K562 (cell line): ENCODE data around the gene METTL8. TPM values are rescaled to one million over a fixed set of nuclear protein-coding genes. Genes with fewer than 3 reads are reported as not detected.

Source experiments
- AFF1 ChIP-seq, 2 experiments: fragments of 450-650 bp; IDR thresholded peaks; 2 replicates each; pipeline ENCODE4 v1.6.1; 2018; ENCODE audit warnings: mild to moderate bottlenecking in 2 of 2, low read depth in 1 of 2; ENCODE audit not compliant: partially characterized antibody in 2 of 2
- ATF6 ChIP-seq: sonication (generic); formaldehyde crosslinking; IDR thresholded peaks from 2 replicates; pipeline ENCODE4 v1.4.0; 2020; ENCODE audit warnings: mild to moderate bottlenecking, missing genetic modification reagents
- CCAR2 ChIP-seq: fragments of 200-400 bp; formaldehyde crosslinking; IDR thresholded peaks from 2 replicates; pipeline ENCODE4 v1.6.1; 2017; ENCODE audit warnings: mild to moderate bottlenecking, low read depth, low read length
- CHD2 ChIP-seq: IDR thresholded peaks from 2 replicates; pipeline ENCODE4 v1.6.1; 2011; ENCODE audit warnings: low read depth, low read length
- CREBBP ChIP-seq: IDR thresholded peaks from one replicate; pipeline ENCODE4 v1.6.1; 2012; ENCODE audit warnings: low read depth, mild to moderate bottlenecking, control low read depth, inconsistent platforms, low read length
- HMG20A ChIP-seq: fragments of 450-650 bp; formaldehyde crosslinking; conservative IDR thresholded peaks from 2 replicates; pipeline ENCODE4 v1.4.0; 2020; ENCODE audit warnings: mild to moderate bottlenecking, mixed read lengths
- NFE2 ChIP-seq: IDR thresholded peaks from 2 replicates; pipeline ENCODE4 v1.6.1; 2014; ENCODE audit warnings: antibody characterized with exemption, low read depth
- NFIX ChIP-seq: fragments of 250-450 bp; sonication (Bioruptor Pico); IDR thresholded peaks from 2 replicates; pipeline ENCODE4 v1.4.0; 2020; ENCODE audit warnings: low read depth, mild to moderate bottlenecking, moderate library complexity
- NR3C1 ChIP-seq: sonication (generic); formaldehyde crosslinking; IDR thresholded peaks from 2 replicates; pipeline ENCODE4 v1.8.1; 2022; ENCODE audit warnings: missing genetic modification reagents
- POLR2G ChIP-seq: fragments of 200-400 bp; formaldehyde crosslinking; IDR thresholded peaks from 2 replicates; pipeline ENCODE4 v1.6.1; 2017; ENCODE audit warnings: low read depth, mild to moderate bottlenecking, antibody characterized with exemption, low read length, moderate library complexity
- SAFB ChIP-seq: fragments of 200-400 bp; formaldehyde crosslinking; IDR thresholded peaks from 2 replicates; pipeline ENCODE4 v1.6.1; 2017; ENCODE audit warnings: low read depth, low read length, borderline replicate concordance
- SMAD4 ChIP-seq: fragments of 250-450 bp; sonication (Bioruptor Pico); conservative IDR thresholded peaks from 2 replicates; pipeline ENCODE4 v1.8.0; 2021; ENCODE audit warnings: inconsistent platforms, mild to moderate bottlenecking, moderate library complexity
- SRSF3 ChIP-seq: fragments of 200-400 bp; formaldehyde crosslinking; IDR thresholded peaks from 2 replicates; pipeline ENCODE4 v1.6.1; 2016; ENCODE audit warnings: mild to moderate bottlenecking, low read length, moderate library complexity; ENCODE audit not compliant: insufficient read depth
- STAG1 ChIP-seq: sonication (generic); formaldehyde crosslinking; IDR thresholded peaks from 2 replicates; pipeline ENCODE4 v1.5.0; 2020; ENCODE audit warnings: missing genetic modification reagents, borderline replicate concordance
- ZBTB1 ChIP-seq: sonication (generic); formaldehyde crosslinking; IDR thresholded peaks from 2 replicates; pipeline ENCODE4 v1.8.1; 2023; ENCODE audit warnings: missing genetic modification reagents, low read depth, mild to moderate bottlenecking, borderline replicate concordance
- ZBTB5 ChIP-seq: fragments of 450-650 bp; IDR thresholded peaks from 2 replicates; pipeline ENCODE4 v1.6.1; 2017; ENCODE audit warnings: antibody characterized with exemption
- ZC3H8 ChIP-seq: fragments of 450-650 bp; IDR thresholded peaks from 2 replicates; pipeline ENCODE4 v1.6.1; 2017
- ZNF75A ChIP-seq: fragments of 450-650 bp; formaldehyde crosslinking; IDR thresholded peaks from 2 replicates; pipeline ENCODE4 v1.4.0; 2020; ENCODE audit warnings: mild to moderate bottlenecking
- polyA plus RNA-seq, 8 experiments: library from polyadenylated mRNA; depleted of rRNA in 4 of 8; stranded (reverse) in 5 of 8; unstranded in 3 of 8; fragments of >200 nt; fragmentation: Nextera tagmentation in 2 of 8; fragmentation: Illumina TruSeq in 1 of 8; extraction: Ambion mirVana in 2 of 8; extraction: Trizol in 1 of 8; gene quantifications; 2 replicates each; pipeline versions ENCODE4 v1.2.1 to v1.2.3, GENCODE V29; 2011 to 2014; ENCODE audit warnings: inconsistent platforms in 1 of 8, missing spikeins in 1 of 8
- total RNA-seq, 7 experiments: library from RNA; depleted of rRNA in 6 of 7; stranded (reverse); fragments of >200 nt in 6 of 7; fragmentation: Illumina TruSeq in 2 of 7; extraction: Trizol in 2 of 7; gene quantifications; 2 replicates each; pipeline versions ENCODE4 v1.2.1 to v1.2.3, GENCODE V29; 2011 to 2021; ENCODE audit warnings: low replicate concordance in 1 of 7

The METTL8 gene
- total and polyA plus RNA-seq, 9 of the 15 experiments (the other 6 are each of a cell fraction or from before 2014, with no cell fraction given): 12.9 to 52.6 (median 33.7) TPM

- TF ChIP-seq AFF1 (IDR thresholded peaks at IDR 0.05; ENCODE audit: low read depth in 1 of 2, partially characterized antibody in 2 of 2): peak in 1 of 2 experiments; percentile 85
- no peak for TF ChIP-seq ATF6 (CRISPR knock-in tag)
- TF ChIP-seq ZNF75A (CRISPR knock-in tag): no peak
- no peak for TF ChIP-seq ZBTB1 (CRISPR knock-in tag)
- TF ChIP-seq CCAR2: no peak
- TF ChIP-seq CHD2: no peak
- TF ChIP-seq SMAD4 (CRISPR knock-in tag): no peak
- TF ChIP-seq ZBTB5: no peak
- TF ChIP-seq NR3C1 (CRISPR knock-in tag): 0 out of 2 replicates have a peak, but pooled peaks have one; percentile 52
- no peak for TF ChIP-seq SRSF3
- TF ChIP-seq NFE2: no peak
- TF ChIP-seq STAG1: no peak
- TF ChIP-seq SAFB: no peak
- TF ChIP-seq POLR2G: no peak
- TF ChIP-seq ZC3H8: 0 out of 2 replicates have a peak, but pooled peaks have one; percentile 71
- no peak for TF ChIP-seq CREBBP
- TF ChIP-seq HMG20A (CRISPR knock-in tag): no peak
- TF ChIP-seq NFIX (CRISPR knock-in tag): no peak
Measured at GRCh38 chr2:171432969-171433762, 624 bp downstream of the METTL8 start (continued).
